ENCODE measurements around the gene BICD2. TPM values are rescaled to one million over a fixed set of nuclear protein-coding genes. Genes with fewer than 3 reads are reported as not detected.

BICD2 gene
- total and polyA plus RNA-seq, 12 donors, result 9.3 to 33.8 (median 23.3) TPM

DNA sequence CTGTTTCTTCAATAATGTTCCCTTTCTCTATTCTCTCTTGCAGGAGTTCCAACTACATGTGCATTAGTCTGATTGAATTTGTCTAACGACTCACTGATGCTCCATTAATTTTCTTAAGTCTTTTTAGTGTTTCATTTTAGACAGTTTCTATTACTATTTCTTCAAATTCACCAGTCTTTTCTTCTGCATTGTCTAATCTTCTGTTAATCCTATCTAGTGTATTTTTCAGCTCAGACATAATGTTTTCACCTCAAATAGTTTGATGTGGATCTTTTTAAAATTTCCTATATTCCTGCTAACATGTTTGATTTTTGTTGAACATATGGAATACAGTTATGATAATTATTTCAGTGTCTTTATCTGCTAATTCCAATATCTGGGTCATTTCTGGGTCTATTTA lies 21.7 kb upstream of the BICD2 start:
- H3K27me3 ChIP-seq, result no peaks in the 10 kb centered on the region
- 69 to 81% (median 73%) methylated on average over 1 of the region's 1 CpG for WGBS, 4 donors
- no peak overlapping the region for H3K4me3 ChIP-seq
- intact Hi-C loops (cut with DNase I), result no loop called here
- no peak for DNase-seq
- no peak for TF ChIP-seq POLR2A (IDR thresholded peaks at IDR 0.05)
- TF ChIP-seq, protein P1, sequence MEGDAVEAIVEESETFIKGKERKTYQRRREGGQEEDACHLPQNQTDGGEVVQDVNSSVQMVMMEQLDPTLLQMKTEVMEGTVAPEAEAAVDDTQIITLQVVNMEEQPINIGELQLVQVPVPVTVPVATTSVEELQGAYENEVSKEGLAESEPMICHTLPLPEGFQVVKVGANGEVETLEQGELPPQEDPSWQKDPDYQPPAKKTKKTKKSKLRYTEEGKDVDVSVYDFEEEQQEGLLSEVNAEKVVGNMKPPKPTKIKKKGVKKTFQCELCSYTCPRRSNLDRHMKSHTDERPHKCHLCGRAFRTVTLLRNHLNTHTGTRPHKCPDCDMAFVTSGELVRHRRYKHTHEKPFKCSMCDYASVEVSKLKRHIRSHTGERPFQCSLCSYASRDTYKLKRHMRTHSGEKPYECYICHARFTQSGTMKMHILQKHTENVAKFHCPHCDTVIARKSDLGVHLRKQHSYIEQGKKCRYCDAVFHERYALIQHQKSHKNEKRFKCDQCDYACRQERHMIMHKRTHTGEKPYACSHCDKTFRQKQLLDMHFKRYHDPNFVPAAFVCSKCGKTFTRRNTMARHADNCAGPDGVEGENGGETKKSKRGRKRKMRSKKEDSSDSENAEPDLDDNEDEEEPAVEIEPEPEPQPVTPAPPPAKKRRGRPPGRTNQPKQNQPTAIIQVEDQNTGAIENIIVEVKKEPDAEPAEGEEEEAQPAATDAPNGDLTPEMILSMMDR (IDR thresholded peaks at IDR 0.05), result no peak
- no peak overlapping the region for H3K27ac ChIP-seq
- no peaks in the 10 kb centered on the region for H3K36me3 ChIP-seq (replicated peaks in 1 of 2)
- no peaks in the 10 kb centered on the region for H3K4me1 ChIP-seq (replicated peaks in 1 of 2)
- no peaks in the 10 kb centered on the region for H3K9me3 ChIP-seq (replicated peaks in 1 of 3)

DNA sequence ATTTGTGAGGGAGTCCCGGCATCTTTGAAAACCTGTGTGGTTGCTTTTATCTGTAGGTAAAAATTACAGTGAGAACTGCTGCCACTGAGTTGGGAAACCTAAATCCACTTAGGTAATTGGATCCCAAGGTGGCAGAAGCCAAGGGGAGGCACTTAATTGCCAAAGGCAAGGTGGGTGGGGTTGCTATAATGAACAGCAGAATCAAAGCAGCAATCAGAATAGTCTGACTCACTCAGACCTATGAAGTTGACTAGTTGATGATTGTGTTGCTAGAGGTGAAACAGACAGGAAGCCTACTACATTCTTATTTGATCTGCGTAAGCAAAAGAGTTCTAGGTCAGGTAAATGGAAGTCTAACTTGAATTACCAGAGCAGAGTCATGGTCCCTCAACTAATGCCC lies 17.3 kb upstream of the BICD2 start:
- WGBS, 4 donors, result 90 to 96% (median 91%) methylated on average over 2 of the region's 2 CpGs

DNA sequence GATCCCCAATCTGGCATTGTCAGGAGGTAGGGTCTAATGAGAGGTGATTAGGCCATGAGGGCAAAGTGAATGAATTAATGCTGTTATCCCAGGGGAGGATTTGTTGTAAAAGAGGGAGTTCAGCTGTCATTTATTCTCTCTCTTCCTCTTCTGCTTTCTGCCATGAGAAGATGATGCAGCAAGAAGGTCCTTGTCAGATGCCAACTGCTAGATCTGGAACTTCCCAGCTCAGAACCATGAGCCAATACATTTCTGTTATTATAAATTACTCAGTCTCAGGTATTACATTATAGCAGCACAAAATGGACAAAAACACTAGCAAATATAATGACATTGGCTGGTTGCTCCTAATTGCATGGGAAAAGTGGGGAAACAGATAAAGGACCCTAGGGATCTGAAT lies 15.6 kb upstream of the BICD2 start:
- intact Hi-C loops (cut with DNase I), result no loop called here
- H3K4me3 ChIP-seq, result no peak overlapping the region

More for the DNA sequence above, 17.3 kb upstream of the BICD2 start:
- no peak for TF ChIP-seq POLR2A (IDR thresholded peaks at IDR 0.05)
- TF ChIP-seq, protein P1 (IDR thresholded peaks at IDR 0.05), result no peak
- Histone ChIP-seq H3K4me1 (replicated peaks in 1 of 2) (no peaks in the 10 kb centered on the region), H3K9me3 (replicated peaks in 1 of 3) (no peaks in the 10 kb centered on the region), H3K27ac (no peak overlapping the region), H3K36me3 (replicated peaks in 1 of 2) (no peaks in the 10 kb centered on the region), H3K27me3 (no peaks in the 10 kb centered on the region), H3K4me3 (no peak overlapping the region)
- intact Hi-C loops (cut with DNase I), result no loop called here
- DNase-seq, result no peak

GRCh38 chr9:92775466-92775865 lies 10.8 kb upstream of the BICD2 start:
- Histone ChIP-seq H3K36me3 (replicated peaks in 1 of 2) (no peaks in the 10 kb centered on the region), H3K4me3 (no peak overlapping the region), H3K9me3 (replicated peaks in 1 of 3) (no peaks in the 10 kb centered on the region), H3K27me3 (no peaks in the 10 kb centered on the region), H3K4me1 (replicated peaks in 1 of 2) (no peaks in the 10 kb centered on the region), H3K27ac (no peak overlapping the region)
- DNase-seq, result no peak
- TF ChIP-seq POLR2A (IDR thresholded peaks at IDR 0.05), result no peak
- TF ChIP-seq, protein P1 (IDR thresholded peaks at IDR 0.05), result no peak
- WGBS, 4 donors, result 72 to 83% (median 78%) methylated on average over 5 of the region's 5 CpGs
- intact Hi-C loops (cut with DNase I), result no loop called here

More for the DNA sequence above, 15.6 kb upstream of the BICD2 start:
- DNase-seq, result no peak
- Histone ChIP-seq H3K27ac (no peak overlapping the region), H3K27me3 (no peaks in the 10 kb centered on the region), H3K9me3 (replicated peaks in 1 of 3) (no peaks in the 10 kb centered on the region), H3K36me3 (replicated peaks in 1 of 2) (no peaks in the 10 kb centered on the region), H3K4me1 (replicated peaks in 1 of 2) (no peaks in the 10 kb centered on the region)
- no peak for TF ChIP-seq POLR2A (IDR thresholded peaks at IDR 0.05)
- TF ChIP-seq, protein P1 (IDR thresholded peaks at IDR 0.05), result no peak

Measured in adrenal gland (tissue), 12 donors.